Measurements from ENCODE around the gene GNAI1.

GNAI1 gene

DNA sequence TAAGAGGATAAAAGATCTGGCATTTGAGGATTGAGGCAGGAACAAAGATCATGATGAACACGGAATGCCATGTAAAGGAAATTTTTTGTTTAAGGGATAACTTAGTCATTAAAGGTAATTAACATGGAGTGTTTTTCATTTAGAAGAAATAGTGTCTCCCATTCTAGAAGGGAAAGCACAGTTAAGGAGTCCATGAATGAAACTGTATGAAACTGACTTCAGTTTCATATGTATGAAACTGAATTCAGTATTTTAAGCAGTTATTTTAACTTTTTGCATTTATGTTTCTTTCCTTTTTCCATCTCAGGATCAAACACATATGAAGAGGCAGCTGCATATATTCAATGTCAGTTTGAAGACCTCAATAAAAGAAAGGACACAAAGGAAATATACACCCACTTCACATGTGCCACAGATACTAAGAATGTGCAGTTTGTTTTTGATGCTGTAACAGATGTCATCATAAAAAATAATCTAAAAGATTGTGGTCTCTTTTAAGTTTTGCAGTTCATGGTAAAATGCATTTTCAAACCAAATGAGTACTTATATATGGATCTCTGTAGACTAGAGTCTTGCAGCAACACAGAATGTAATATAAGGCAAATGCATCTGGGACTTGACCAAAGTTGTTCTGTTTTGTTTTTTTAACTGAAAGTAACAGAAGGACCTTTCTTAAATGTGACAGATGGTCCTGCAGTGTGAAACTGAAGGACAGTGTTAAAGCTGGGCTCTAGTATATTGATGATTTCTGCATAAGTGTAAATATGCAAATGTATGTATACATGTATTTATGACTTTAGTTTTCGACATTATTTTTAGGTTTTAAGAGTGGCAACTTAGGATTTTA lies 82.6 kb downstream of the GNAI1 start:
- peak; percentile 81 for DNase-seq

- DNase-seq, result no peak
Measured at GRCh38 chr7:80218723-80219122, 84.1 kb downstream of the GNAI1 start.

- DNase-seq, result no peak
Measured at GRCh38 chr7:80220022-80220634, 85.5 kb downstream of the GNAI1 start.

- peak; percentile 40 for DNase-seq
Measured at GRCh38 chr7:80224415-80224814, 89.8 kb downstream of the GNAI1 start.

GRCh38 chr7:80225361-80225760 lies 90.7 kb downstream of the GNAI1 start:
- DNase-seq, result no peak

GRCh38 chr7:80226629-80227028 lies 92.0 kb downstream of the GNAI1 start:
- no peak for DNase-seq

- no peak for DNase-seq
Measured at GRCh38 chr7:80230327-80230726, 95.7 kb downstream of the GNAI1 start.

- no peak for DNase-seq
Measured at GRCh38 chr7:80231707-80232106, 97.1 kb downstream of the GNAI1 start.

GRCh38 chr7:80232979-80233724 lies 98.5 kb downstream of the GNAI1 start:
- DNase-seq, result no peak

- peak; percentile 55 for DNase-seq
Measured at GRCh38 chr7:80235334-80235733, 100.7 kb downstream of the GNAI1 start.

DNA sequence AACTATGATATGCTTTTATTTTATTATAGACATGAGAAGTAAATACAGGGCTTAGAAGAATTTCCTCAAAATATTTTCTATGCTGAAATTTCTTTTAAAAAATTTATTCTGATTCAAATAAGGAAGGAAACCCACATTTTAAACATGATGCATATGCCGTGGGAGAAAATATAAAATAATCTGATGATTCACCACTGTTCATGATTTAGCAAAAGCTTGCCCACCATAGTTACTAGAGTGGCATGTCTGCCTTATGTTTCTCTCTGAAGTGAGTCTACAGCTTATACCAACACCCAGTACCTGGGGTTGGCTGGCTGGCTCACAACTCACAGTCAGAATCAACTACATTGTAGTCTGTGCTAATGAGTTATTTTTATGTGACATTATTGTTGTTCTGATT lies 102.0 kb downstream of the GNAI1 start:
- DNase-seq, result no peak

DNA sequence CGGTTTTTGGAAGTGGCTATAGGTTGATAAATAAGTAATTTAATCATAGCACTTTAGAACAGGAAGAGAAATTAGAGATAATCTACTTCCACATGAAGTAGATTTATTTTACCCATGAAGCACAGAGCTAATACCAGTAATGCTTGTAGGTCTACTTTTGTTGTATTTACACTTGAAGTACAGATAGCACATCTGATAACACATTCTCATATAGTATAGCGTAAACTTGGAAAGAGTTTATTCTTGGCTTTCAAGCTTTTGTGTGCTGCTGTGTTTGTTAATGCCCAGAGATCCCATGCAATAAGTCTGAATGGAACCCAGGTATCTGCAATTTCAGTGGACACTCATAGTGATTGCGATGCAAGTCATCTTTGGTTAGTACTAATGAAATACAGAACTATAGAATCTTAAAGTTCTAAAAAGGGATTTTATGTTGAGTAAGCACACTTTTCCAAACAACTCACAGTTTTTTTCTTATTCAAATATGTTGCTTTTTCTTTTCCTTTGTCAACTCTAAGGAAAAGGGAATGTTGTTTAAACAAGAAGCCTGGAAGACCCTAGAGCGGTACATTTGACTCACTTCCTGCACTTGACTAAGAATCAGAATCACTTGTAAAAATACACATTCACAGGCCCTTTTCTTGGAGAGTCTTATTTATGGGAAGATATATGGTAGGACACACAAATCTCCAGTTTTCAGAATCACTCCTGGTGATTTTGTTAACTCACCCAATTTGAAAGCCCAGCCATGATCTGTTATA lies 105.8 kb downstream of the GNAI1 start:
- no peak for DNase-seq

GRCh38 chr7:80241671-80242070 lies 107.0 kb downstream of the GNAI1 start:
- DNase-seq, result no peak

- DNase-seq, result no peak
Measured at GRCh38 chr7:80243425-80243824, 108.8 kb downstream of the GNAI1 start.

- peak; percentile 75 for DNase-seq
Measured at GRCh38 chr7:80244206-80244916, 109.7 kb downstream of the GNAI1 start.

- DNase-seq, result no peak
Measured at GRCh38 chr7:80247144-80247543, 112.5 kb downstream of the GNAI1 start.

DNA sequence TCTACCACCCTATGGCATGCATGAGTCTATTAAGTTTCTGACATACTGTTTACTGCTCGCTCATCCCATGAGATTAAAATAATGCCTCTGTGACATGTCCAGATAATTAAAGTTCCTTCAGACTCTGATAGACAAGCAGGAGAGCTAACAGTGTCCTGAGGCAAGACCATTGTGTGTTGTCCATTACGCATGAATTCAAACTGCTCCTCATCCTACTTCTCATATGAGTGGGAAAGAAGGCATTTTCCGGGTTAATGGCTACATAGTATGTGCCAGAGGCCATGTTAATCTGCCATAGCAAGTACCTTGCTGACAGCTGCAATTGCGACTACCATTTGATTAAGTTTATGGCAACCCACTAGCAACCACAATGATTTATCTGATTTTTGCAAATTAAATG lies 113.3 kb downstream of the GNAI1 start:
- DNase-seq, result no peak

DNA sequence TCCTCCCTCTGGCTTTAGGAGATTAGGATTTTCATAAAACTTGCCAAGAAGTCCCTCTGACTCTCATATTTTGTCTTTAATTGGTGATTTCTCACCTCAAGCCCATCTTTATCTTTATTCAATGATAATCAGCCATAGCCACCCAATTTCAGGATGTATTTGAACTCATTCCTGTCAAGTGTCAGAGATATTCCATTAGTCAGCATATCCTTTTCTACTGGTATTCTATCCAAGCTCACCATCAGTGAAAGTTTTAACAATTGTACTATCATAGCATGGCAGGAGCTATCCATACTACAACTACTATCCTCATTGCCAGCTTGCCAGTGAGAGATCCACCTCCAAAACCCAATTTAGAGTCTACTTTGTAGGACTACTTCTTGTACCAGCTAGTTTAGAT lies 114.6 kb downstream of the GNAI1 start:
- no peak for DNase-seq

GRCh38 chr7:80249619-80250295 lies 115.1 kb downstream of the GNAI1 start:
- no peak for DNase-seq

- no peak for DNase-seq
Measured at GRCh38 chr7:80253237-80253636, 118.6 kb downstream of the GNAI1 start.

- no peak for DNase-seq
Measured at GRCh38 chr7:80253653-80254052, 119.0 kb downstream of the GNAI1 start.

GRCh38 chr7:80255656-80256055 lies 121.0 kb downstream of the GNAI1 start:
- no peak for DNase-seq
